ENCODE measurements around the gene LRMDA.

DNA sequence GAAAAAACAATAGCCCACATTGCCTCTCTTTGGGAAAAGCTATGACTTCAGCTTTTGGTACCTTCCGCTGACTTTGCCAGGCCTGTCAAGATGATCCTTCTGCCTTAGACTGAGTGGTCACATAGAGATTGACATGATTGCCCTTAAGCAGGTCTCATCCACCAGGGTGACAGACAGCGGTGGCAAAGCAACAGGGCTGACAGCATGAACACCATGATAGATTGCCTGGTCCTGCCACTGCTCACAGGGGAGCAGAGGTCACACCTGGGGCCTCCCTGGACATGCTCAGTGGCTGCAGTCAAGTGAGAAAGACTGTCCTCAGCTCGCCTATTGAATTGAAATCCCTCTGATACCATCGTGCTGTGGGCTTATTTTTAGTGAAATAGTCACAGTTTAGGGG lies 1125.9 kb downstream of the LRMDA start:
- TF ChIP-seq POLR2A (IDR thresholded peaks at IDR 0.05; ENCODE audit: borderline replicate concordance, extremely low read depth, insufficient read depth, insufficient read length) (no peak), POLR2AphosphoS5 (IDR thresholded peaks at IDR 0.05; ENCODE audit: low read depth, low read length) (no peak), EGR1 (IDR thresholded peaks at IDR 0.05; ENCODE audit: low read depth) (no peak), RAD21 (IDR thresholded peaks at IDR 0.05; ENCODE audit: low read depth) (no peak), JUND (IDR thresholded peaks at IDR 0.05) (no peak)
- TF ChIP-seq, protein P1, sequence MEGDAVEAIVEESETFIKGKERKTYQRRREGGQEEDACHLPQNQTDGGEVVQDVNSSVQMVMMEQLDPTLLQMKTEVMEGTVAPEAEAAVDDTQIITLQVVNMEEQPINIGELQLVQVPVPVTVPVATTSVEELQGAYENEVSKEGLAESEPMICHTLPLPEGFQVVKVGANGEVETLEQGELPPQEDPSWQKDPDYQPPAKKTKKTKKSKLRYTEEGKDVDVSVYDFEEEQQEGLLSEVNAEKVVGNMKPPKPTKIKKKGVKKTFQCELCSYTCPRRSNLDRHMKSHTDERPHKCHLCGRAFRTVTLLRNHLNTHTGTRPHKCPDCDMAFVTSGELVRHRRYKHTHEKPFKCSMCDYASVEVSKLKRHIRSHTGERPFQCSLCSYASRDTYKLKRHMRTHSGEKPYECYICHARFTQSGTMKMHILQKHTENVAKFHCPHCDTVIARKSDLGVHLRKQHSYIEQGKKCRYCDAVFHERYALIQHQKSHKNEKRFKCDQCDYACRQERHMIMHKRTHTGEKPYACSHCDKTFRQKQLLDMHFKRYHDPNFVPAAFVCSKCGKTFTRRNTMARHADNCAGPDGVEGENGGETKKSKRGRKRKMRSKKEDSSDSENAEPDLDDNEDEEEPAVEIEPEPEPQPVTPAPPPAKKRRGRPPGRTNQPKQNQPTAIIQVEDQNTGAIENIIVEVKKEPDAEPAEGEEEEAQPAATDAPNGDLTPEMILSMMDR (IDR thresholded peaks at IDR 0.05 in 2 of 3, conservative IDR thresholded peaks at IDR 0.05 in 1 of 3; ENCODE audit: borderline replicate concordance in 1 of 3, insufficient read depth in 1 of 3, low read depth in 2 of 3, low read length in 2 of 3) = no peak
- TF ChIP-seq, protein P2, sequence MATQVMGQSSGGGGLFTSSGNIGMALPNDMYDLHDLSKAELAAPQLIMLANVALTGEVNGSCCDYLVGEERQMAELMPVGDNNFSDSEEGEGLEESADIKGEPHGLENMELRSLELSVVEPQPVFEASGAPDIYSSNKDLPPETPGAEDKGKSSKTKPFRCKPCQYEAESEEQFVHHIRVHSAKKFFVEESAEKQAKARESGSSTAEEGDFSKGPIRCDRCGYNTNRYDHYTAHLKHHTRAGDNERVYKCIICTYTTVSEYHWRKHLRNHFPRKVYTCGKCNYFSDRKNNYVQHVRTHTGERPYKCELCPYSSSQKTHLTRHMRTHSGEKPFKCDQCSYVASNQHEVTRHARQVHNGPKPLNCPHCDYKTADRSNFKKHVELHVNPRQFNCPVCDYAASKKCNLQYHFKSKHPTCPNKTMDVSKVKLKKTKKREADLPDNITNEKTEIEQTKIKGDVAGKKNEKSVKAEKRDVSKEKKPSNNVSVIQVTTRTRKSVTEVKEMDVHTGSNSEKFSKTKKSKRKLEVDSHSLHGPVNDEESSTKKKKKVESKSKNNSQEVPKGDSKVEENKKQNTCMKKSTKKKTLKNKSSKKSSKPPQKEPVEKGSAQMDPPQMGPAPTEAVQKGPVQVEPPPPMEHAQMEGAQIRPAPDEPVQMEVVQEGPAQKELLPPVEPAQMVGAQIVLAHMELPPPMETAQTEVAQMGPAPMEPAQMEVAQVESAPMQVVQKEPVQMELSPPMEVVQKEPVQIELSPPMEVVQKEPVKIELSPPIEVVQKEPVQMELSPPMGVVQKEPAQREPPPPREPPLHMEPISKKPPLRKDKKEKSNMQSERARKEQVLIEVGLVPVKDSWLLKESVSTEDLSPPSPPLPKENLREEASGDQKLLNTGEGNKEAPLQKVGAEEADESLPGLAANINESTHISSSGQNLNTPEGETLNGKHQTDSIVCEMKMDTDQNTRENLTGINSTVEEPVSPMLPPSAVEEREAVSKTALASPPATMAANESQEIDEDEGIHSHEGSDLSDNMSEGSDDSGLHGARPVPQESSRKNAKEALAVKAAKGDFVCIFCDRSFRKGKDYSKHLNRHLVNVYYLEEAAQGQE (IDR thresholded peaks at IDR 0.05; ENCODE audit: low read depth) = no peak

Data from HCT116 (cell line).